ENCODE results near the gene DBR1.
A peak's percentile ranks its signal among the peaks of the same experiment; 100 is the strongest.
"Not testable (repeated sequence)": the region's sequence is repeated elsewhere in the genome, so short reads cannot be mapped to it uniquely, and the experiment has no call there.

The DBR1 gene

DNA sequence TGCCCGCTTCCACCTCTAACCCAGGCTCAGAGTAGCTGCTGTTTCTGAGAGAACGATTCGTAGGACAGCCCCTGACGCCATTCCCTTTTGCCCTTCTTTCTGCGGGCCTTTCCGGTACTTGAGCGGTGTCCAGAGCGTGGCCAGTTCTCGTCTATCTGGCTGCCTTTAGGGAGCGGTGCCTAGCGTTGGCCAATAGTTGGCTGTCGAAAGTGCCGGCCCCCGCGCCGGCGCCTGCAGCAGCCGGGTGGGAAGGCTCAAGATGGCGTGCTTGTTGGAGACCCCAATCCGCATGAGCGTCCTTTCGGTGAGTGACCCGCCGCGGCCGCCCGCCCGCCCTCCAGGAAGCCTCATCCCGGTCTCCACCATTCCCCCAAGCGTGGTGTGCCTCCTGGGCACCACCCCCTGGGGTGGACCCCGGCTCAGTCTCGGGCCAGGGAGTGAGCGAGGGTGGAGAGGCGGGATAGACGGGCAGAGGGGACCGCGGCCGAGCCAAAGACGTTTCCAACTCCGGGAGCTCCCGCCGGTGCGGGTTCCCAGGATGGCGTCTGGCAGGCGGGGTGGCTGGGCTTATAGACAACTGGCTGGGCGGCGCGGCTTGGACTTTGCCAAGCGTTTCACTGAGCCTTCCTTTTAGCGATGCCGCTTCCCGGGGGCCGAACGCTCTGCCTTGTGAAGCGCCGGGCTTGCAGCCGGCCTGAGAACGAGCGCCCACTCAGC, 12.7 kb upstream of the DBR1 start, which contains the start of gene ARMC8:
Gene ARMC8 (plus strand): TSS at position 6 of the 717 bp plus-strand sequence. CDS start 254 bp downstream, at position 260.
- peak within 1 kb of the TSS; percentile 68 to 98 (median 95) for H3K4me3 ChIP-seq
- peak within 1 kb of the TSS; percentile 84 to 99 (median 96) for H3K27ac ChIP-seq

DNA sequence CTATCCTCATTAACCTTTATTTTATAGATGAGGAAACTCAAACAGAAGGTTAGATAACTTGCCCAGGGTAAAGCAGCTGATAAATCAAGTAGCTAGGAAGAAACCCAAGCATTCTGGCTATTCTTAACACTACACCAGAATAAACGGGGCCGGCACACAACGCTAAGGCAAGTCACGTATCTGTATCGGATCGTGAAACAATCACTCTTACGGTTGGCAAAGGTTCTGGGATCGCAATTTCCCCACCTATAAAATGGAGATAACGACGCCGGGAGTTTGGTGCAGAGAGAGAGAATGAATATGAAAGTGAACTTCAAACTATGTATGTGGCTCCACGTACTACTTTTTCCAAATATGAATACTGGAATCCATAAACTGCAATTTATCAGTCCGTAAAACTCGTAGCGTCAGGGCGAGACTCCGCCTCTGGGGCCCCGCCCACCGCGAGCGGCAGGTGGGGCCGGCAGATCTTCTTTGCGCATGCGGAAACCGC, 12.1 kb upstream of the DBR1 start:
- Histone ChIP-seq H3K27ac (peak overlapping the region; percentile 84 to 99 (median 96)), H3K4me3 (peak overlapping the region; percentile 68 to 98 (median 95))

DNA sequence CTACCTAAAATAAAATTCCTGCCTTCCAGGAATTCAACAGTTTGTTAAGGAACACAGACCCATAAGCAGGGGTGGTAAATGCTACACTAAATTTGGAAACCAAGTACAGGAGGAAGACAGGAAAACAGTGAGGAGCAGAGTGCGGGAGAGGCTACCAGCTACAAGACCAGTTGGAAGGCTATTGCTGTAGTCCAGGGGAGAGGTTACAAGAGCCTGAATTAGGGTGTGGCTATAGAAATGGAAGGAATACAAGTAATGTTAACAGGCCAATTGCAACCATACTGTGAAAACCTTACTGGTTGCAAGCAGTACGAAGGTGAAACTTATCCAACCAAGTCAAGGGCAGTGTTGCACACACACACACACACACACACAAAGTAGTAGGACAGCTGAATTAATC, 11.5 kb upstream of the DBR1 start:
- Histone ChIP-seq H3K27ac (peak overlapping the region in 7 of 21 experiments; percentile 89 to 99 (median 97)), H3K4me3 (peak overlapping the region in 4 of 7 experiments; percentile 68 to 98 (median 96))

DNA sequence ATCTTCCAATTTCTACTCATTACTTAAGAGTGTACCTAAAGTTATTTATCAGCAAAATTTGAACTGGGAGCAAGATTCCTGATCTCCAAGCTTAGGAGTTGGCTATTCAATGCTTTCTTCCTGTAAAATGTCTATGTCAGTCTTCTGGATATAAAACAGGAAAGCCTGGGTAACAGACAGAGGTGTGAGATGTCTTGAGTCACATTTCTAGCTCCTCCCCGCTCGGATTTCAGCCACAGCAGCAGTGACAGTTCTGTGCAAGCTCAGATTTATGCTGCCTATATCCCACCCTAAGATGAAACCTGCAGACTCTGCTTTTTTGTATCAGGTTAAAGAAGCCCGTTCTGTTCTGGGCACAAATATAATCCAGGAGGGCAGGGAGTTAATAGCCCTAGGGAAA, 10.3 kb upstream of the DBR1 start:
- H3K27ac ChIP-seq = no peak overlapping the region
- H3K4me3 ChIP-seq = no peak overlapping the region

DNA sequence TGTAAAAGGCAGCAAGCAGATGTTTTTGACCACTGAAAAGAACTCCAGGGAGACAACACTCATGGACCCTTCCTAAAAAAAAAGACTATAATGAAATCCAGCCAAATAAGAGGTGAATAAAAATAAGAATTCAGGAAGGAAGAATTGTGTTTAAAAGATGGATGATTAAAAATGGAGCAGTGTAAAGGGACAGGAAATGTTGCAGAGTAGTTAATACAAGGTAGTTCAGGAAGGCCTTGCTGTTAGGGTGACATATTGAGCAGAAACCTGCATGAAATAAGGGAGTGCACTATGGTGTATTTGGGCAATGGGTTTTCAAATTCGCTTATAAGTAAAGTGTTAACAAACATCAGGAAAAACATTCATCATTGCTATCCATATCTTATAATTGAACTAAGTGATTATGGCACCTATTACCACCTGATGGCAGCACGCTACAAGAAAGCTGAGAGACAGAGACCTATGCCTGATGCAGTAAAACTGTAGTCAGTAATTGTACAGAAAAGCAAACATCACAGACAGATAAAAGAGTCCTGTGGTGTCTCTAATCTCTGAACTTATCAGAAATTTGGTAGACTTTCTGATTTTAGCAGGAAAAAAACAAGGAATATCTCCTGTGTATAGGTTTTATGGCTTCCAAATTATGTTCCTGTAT, 5.8 kb upstream of the DBR1 start:
- Histone ChIP-seq H3K4me3 (no peak overlapping the region), H3K27ac (no peak overlapping the region)

DNA sequence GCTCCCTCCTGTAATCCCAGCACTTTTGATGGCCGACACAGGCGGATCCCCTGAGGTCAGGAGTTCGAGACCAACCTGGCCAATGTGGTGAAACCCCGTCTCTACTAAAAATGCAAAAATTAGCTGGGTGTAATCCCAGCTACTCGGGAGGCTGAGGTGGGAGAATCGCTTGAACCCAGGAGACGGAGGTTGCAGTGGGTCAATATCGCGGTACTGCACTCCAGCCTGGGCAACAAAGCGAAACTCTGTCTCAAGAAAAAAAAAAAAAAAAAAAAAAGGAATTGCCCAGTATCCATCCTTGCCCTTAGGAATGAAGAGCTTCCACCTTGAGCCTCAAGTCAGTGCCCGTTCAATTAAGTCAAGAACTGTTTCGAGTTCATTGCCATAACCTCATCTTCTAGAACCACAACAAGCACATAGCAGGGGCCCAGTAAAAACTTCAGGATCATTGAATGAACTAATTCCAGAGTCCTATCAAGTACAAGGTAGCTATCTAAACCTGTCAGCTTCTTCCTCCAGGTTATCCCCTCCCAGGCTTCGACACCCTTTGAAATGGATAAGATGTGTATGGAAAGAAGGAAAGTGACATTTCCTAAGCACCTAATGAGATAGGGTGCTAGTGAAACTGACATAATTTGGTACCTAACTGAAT, 826 bp downstream of the DBR1 start:
- Histone ChIP-seq H3K4me3 (peak overlapping the region; percentile 51 to 97 (median 72)), H3K27ac (peak overlapping the region in 19 of 21 experiments; percentile 71 to 92 (median 83))

DNA sequence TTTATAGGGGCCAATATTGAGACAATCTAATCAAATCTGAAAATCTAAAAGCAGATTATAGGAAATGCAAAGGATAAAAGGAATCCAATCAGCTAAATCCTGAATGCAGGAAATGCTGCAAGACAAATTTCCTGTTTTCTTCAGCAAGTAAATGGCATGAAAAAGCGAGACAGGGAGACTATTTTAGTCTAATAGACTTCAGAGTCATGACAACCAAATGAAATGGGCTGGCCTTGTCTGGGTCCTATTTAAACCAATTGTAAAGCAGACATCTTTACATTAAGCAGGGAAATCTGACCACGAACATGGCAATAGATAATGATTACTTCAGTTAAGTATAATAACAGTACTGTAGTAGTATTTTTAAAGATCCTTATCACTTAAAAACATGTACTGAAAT, 2.1 kb downstream of the DBR1 start:
- H3K4me3 ChIP-seq = no peak overlapping the region
- H3K27ac ChIP-seq = no peak overlapping the region

DNA sequence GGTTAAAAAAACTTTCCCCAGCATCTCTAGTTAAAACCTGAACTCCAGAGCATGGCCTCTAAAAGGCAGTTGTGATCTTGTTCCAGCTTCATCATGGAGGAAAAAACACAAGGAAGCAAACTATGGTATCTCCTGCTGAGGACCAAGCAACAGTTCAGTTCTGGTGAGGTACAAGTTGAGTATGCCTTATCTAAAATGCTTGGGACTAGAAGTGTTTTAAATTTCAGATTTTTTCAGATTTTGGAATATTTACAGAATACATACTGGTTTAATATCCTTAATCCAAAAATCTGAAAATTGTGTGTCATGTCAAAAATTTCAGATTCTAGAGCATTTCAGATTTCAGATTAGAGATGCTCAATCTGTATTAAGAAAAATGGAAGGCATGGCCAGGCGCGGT, 9.7 kb downstream of the DBR1 start:
- Histone ChIP-seq H3K4me3 (no peak overlapping the region), H3K27ac (no peak overlapping the region)

DNA sequence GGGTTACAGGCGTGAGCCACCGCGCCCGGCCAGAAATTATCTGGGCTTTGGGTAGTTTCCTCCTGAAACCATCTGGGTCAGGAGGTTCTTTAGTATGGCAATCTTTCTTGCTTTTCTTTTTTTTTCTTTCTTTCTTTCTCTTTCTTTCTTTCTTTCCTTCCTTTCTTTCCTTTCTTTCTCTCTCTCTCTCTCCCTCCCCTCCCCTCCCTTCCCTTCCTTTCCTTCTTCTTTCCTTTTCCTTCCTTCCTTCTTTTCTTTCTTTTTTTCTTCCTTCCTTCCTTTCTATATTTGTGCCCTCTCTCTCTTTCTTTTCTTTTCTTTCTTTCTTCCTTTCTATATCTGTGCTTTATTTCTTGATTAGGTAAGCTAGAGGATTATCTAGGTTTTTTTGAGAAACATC, 17.0 kb downstream of the DBR1 start:
- H3K27ac ChIP-seq = no peak overlapping the region
- H3K4me3 ChIP-seq = no peak overlapping the region

DNA sequence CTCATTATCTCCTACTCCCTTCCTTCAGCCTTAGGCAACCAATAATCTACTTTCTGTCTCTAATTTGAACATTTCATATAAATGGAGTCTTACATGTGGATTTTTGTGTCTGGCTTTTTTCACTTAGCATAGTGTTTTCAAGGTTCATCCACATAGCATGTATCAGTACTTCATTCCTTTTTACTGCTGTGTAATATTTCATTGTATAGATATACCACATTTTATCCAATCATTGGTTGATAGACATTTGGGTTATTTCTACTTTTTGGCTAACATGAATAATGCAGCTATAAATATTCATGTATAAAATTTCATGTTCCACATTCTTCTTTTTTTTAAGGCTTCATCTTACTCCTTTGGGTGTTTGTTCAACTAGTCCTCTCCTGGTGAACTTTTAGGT, 20.2 kb downstream of the DBR1 start:
- H3K27ac ChIP-seq = no peak overlapping the region
- no peak overlapping the region for H3K4me3 ChIP-seq

DNA sequence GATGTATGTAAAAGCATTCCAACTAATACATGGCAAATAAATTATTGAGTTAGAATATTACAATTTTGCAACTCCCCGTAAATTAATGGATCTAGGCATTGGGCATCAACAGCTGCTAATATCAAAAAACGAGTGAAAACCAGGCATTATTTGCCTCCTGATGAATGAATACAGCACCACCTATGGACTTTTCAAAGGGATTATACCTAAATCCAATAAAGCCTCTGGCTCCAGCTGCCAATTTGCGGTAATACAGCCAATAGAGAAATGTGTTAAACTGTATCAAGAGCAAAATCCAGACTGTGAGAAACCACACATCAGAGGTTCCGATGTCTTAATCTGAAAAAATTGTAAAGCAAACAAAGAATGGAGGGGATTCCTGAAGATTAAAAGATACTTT, 26.2 kb downstream of the DBR1 start:
- H3K27ac ChIP-seq = no peak overlapping the region
- no peak overlapping the region for H3K4me3 ChIP-seq

DNA sequence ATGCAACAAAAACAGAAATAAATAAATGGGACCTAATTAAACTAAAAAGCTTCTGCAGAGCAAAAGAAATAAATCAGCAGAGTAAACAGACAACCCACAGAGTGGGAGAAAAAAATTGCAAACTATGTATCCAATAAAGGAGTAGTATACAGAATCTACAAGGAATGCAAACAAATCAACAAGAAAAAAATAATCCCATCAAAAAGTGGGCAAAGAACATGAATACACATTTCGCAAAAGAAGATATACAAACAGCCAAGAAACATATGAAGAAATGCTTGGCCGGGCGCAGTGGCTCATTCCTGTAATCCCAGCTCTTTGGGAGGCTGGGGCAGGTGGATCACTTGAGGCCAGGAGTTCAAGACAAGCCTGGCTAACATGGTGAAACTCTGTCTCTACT, 32.5 kb downstream of the DBR1 start:
- not testable (repeated sequence) for H3K27ac ChIP-seq, H3K4me3 ChIP-seq

DNA sequence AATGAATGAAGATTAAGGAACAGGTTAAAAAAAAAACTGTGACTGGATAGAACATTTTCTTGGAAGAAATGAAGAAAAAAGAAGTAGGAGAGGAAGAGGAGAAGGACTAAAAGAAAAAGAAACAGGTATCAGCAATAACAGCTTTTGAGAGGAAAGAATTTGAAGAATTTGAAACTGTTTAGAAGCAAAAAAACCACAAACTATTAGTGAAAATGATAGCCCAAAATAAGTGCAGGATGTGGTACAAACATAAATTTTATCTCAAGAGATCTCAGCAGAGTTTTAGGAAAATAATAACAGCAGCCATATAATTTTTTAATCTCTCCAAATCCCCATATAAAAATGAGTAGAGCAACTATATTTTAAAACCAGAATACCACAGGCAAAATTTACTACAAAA, 33.8 kb downstream of the DBR1 start:
- no peak overlapping the region for H3K27ac ChIP-seq

DNA sequence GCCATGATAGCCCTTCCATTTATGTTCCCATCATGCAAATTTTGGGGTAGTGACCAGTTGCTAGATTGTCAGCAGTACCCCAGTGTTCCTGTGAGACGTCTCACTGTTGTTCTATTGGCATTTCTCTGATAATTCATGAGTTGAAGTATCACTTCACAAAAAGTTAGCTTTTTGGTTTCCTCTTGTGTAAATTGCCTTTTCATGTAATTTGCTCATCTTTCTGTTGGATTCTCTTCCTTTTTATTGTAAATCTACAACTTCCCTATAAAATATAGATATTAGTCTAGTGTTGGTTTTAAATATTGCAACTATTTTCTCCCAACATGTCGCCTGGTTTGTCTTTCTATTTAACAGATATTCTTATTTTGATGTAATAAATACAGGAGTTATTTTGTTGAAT, 35.0 kb downstream of the DBR1 start:
- H3K4me3 ChIP-seq = no peak overlapping the region
- H3K27ac ChIP-seq = no peak overlapping the region

More for the DNA sequence above, 33.8 kb downstream of the DBR1 start:
- H3K4me3 ChIP-seq = no peak overlapping the region

DNA sequence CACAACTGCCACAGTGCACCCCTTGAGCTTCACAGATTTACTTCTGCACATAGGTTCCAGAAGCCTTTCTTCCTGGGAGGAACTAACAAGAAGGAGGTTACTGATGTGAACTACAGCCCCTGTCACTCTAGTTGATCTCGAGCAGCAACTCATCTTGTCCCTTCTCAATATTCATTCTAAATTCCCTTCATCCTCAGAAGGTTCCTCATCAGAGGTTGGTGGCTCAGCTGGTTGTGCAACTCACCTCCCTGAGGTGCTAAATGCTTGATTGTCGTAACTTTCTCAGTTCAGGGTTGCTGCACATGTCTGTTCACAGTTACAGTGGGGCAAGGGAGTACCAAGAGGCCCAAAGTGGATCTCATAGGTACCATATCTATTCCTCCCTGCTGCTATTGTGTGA, 36.9 kb downstream of the DBR1 start:
- Histone ChIP-seq H3K27ac (peak overlapping the region in 1 of 21 experiments; percentile 29), H3K4me3 (no peak overlapping the region)

DNA sequence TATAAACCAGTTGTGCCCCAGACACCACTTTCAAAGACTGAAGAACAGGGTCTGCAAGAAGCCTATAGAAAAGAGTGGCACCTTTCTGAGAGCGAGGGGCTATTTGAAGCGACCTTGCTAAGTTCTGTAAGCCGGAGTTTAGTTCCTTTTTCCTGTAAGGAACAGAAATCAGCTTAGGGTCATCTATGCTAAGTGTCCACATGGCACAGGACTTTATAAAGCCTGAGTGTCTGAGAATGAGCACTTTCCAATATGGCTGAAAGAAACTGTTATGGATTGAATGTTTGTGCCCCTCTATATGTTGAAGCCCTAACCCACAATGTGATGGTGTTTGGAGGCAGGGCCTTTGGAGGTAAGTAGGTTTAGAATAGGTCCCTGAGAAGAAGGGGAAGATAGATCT, 38.5 kb downstream of the DBR1 start:
- H3K4me3 ChIP-seq = no peak overlapping the region
- peak overlapping the region in 6 of 21 experiments; percentile 45 to 59 (median 47) for H3K27ac ChIP-seq

DNA sequence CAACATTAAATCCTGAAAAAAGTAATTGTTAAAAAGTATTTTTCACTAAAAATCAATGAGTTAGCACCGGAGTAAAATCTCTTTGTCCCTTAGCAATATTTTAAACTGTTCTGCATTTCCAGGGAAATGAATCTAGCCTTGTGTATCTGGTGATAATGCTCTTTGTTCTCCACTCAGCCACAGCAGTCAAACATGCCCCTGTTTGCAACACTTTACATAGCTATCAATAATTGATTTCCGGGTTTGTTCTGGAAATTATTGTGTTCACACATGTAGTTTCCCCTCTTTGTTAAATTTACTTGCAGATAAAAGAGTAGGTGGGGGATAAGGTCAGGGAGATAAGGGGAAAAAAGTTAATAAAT, 38.9 kb downstream of the DBR1 start:
- H3K4me3 ChIP-seq = no peak overlapping the region
- H3K27ac ChIP-seq = peak overlapping the region in 6 of 21 experiments; percentile 41 to 59 (median 46)

DNA sequence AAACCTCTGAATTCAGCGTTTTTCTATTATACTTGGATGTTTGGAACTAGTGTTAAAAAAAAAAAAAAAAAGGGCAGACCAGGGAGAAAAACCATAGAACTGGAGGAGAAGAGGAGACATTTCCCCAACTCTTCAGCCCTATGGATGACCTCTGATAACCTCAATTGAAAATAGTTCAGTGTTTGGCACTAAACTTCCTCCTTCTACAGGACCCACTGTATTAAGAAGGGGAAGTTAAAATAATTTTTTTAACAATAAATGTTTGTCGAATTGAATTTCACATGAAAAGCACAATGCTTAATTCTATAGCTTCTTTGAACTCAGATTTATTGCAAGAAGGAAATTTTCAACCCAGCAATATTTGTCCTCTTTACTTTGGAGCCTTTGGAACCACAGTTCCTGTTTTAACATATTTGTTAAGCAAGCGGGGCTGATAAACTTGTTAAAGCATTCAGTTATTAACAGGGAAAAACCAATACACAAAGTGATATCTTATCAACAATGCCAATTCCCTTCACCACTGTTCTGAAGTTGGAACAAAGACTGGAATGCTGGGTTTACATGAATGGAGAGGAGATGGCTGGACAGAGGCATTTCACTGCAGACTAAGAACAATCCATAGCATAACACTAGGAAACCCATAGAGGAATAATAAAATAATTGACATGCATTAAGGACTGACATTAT, 39.4 kb downstream of the DBR1 start:
- Histone ChIP-seq H3K4me3 (no peak overlapping the region), H3K27ac (peak overlapping the region in 6 of 21 experiments; percentile 41 to 59 (median 46))

DNA sequence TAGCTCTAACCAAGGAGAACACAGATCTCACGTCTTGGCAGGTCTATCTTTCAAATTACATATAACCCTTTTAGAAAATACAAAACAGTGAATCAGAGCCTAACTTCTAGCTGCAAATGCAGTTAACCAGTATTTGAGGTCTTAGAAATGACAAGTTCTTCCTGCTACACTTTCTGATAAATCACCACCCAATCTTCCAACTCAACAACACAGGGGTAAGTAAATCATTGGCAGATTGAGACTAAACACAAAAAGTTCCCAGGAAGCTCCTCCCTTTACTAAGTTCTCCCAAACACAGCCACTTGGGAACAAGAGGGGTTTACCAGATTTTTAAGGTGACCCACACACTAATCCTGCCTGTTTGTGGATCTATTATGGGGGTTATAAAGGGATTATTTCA, 42.5 kb downstream of the DBR1 start, which contains the start of gene A4GNT:
Gene A4GNT (minus strand): TSS at position 152 of the 400 bp plus-strand sequence. CDS start 1,134 bp downstream, outside the sequence.
- Histone ChIP-seq H3K27ac (no peak within 1 kb of the TSS), H3K4me3 (no peak within 1 kb of the TSS)
